Endometrium (tissue), 2 donors: ENCODE results near the gene SLC9A9.

ENCODE experiments used
- FAIRE-seq: peaks from 2 replicates; lab custom pipeline; 2012; peaks lifted over from hg19 to GRCh38; lab: Jason Lieb, UNC
- donor health status: control.
- donor health status: control.

Gene SLC9A9

GRCh38 chr3:143242101-143242500 is 606.2 kb downstream of the SLC9A9 start:
- no peak for FAIRE-seq

GRCh38 chr3:143241481-143241951 is 606.8 kb downstream of the SLC9A9 start:
- FAIRE-seq: peak; percentile 46

GRCh38 chr3:143240886-143241285 is 607.4 kb downstream of the SLC9A9 start:
- no peak for FAIRE-seq

- no peak for FAIRE-seq
Observed at GRCh38 chr3:143239031-143239430, 609.2 kb downstream of the SLC9A9 start.

- FAIRE-seq: peak; percentile 41
Observed at GRCh38 chr3:143237077-143237627, 611.1 kb downstream of the SLC9A9 start.

- no peak for FAIRE-seq
Observed at GRCh38 chr3:143236226-143236964, 611.9 kb downstream of the SLC9A9 start.

GRCh38 chr3:143235614-143236204 is 612.6 kb downstream of the SLC9A9 start:
- FAIRE-seq: no peak

- FAIRE-seq: no peak
Observed at GRCh38 chr3:143234526-143234925, 613.7 kb downstream of the SLC9A9 start.

- no peak for FAIRE-seq
Observed at GRCh38 chr3:143232981-143233380, 615.3 kb downstream of the SLC9A9 start.

- FAIRE-seq: no peak
Observed at GRCh38 chr3:143228405-143228804, 619.9 kb downstream of the SLC9A9 start.

- no peak for FAIRE-seq
Observed at GRCh38 chr3:143226678-143227291, 621.5 kb downstream of the SLC9A9 start.

GRCh38 chr3:143224716-143225115 is 623.6 kb downstream of the SLC9A9 start:
- no peak for FAIRE-seq

GRCh38 chr3:143222981-143223380 is 625.3 kb downstream of the SLC9A9 start:
- FAIRE-seq: no peak

- FAIRE-seq: no peak
Observed at GRCh38 chr3:143222505-143222904, 625.8 kb downstream of the SLC9A9 start.

- no peak for FAIRE-seq
Observed at GRCh38 chr3:143221446-143221845, 626.8 kb downstream of the SLC9A9 start.

GRCh38 chr3:143220741-143221140 is 627.5 kb downstream of the SLC9A9 start:
- FAIRE-seq: no peak

- no peak for FAIRE-seq
Observed at GRCh38 chr3:143218166-143218835, 630.0 kb downstream of the SLC9A9 start.

- no peak for FAIRE-seq
Observed at GRCh38 chr3:143217283-143217682, 631.0 kb downstream of the SLC9A9 start.

- FAIRE-seq: no peak
Observed at GRCh38 chr3:143216709-143217182, 631.5 kb downstream of the SLC9A9 start.
